HUES6 (cell line): ENCODE results near the gene KCNMA1.

ENCODE experiments used
- H3K27ac ChIP-seq: 2 replicates; pipeline ENCODE4 v1.7.0; 2013; ENCODE audit warnings: low read depth, mild to moderate bottlenecking, low read length, inconsistent platforms
- H3K27me3 ChIP-seq: 2 replicates; pipeline ENCODE4 v1.6.1; 2013; ENCODE audit warnings: low read length; ENCODE audit not compliant: control insufficient read depth, insufficient read depth
- H3K36me3 ChIP-seq: 2 replicates; pipeline ENCODE4 v1.6.1; 2013; ENCODE audit warnings: low read length; ENCODE audit not compliant: control insufficient read depth, insufficient read depth
- H3K4me1 ChIP-seq: 2 replicates; pipeline ENCODE4 v1.6.1; 2013; ENCODE audit warnings: low read length; ENCODE audit not compliant: control insufficient read depth, insufficient read depth
- H3K4me3 ChIP-seq: 2 replicates; pipeline ENCODE4 v1.5.1; 2013; ENCODE audit warnings: low read depth, low read length
- H3K9ac ChIP-seq: one replicate; pipeline ENCODE4 v1.6.1; 2013; ENCODE audit warnings: mild to moderate bottlenecking, low read length
- H3K9me3 ChIP-seq: 2 replicates; pipeline ENCODE4 v1.6.1; 2013; ENCODE audit warnings: low read depth, low read length; ENCODE audit not compliant: control insufficient read depth, insufficient read depth

The KCNMA1 gene

GRCh38 chr10:77424257-77424656 is 213.4 kb downstream of the KCNMA1 start:
- Histone ChIP-seq H3K4me1 (no peaks in the 10 kb centered on the region), H3K27ac (no peak overlapping the region), H3K4me3 (no peak overlapping the region), H3K36me3 (no peaks in the 10 kb centered on the region), H3K27me3 (no peaks in the 10 kb centered on the region), H3K9me3 (no peaks in the 10 kb centered on the region), H3K9ac (no peak overlapping the region)

GRCh38 chr10:77422491-77423338 is 214.9 kb downstream of the KCNMA1 start:
- H3K36me3 ChIP-seq = no peaks in the 10 kb centered on the region

DNA sequence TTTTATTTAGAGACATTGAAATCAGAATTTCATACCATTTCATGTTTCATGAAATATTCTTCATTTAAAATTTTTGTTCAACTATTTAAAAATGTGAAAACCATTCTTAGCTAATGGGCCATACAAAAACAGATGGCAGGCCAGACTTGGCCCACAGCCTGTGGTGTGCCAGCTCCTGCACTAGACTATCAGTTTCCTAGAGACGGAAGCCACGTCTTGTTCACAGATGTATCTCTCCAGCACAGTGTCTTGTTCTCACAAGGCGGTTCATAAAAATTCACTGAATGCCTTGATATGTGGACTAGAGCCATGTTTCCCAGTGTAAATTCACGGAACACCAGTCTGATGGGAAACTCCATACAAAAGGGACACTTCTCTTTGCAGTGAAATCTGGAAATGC is 216.0 kb downstream of the KCNMA1 start:
- Histone ChIP-seq H3K4me3 (no peak overlapping the region), H3K9ac (no peak overlapping the region), H3K9me3 (no peaks in the 10 kb centered on the region), H3K27me3 (no peaks in the 10 kb centered on the region), H3K36me3 (no peaks in the 10 kb centered on the region), H3K27ac (no peak overlapping the region), H3K4me1 (no peaks in the 10 kb centered on the region)

More at GRCh38 chr10:77422491-77423338, 214.9 kb downstream of the KCNMA1 start:
- no peak overlapping the region for H3K9ac ChIP-seq
- no peaks in the 10 kb centered on the region for H3K9me3 ChIP-seq
- no peaks in the 10 kb centered on the region for H3K4me1 ChIP-seq
- H3K27me3 ChIP-seq = no peaks in the 10 kb centered on the region
- H3K27ac ChIP-seq = no peak overlapping the region
- no peak overlapping the region for H3K4me3 ChIP-seq

GRCh38 chr10:77420947-77421523 is 216.6 kb downstream of the KCNMA1 start:
- Histone ChIP-seq H3K9me3 (no peaks in the 10 kb centered on the region), H3K27me3 (no peaks in the 10 kb centered on the region), H3K4me1 (no peaks in the 10 kb centered on the region), H3K4me3 (no peak overlapping the region), H3K9ac (no peak overlapping the region), H3K36me3 (no peaks in the 10 kb centered on the region), H3K27ac (no peak overlapping the region)

DNA sequence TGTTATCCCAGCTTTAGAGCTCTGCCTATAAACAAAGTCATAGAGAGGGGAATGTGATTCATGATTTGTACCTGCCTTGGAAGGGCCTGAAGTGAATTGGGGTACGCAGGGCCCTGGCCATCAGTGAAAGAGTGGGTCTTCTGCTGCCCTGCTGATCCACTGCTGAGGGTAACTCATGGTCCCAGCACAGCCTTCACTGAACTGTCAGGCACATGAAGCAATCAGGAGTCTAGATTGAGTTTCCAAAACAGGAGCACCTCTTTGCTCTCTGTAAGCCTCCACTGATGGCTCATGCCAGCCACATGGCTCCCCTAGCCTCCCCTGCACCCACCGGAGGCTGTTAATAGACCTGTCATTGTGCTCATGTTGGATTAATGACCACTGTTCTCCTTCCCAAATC is 217.6 kb downstream of the KCNMA1 start:
- Histone ChIP-seq H3K4me3 (no peak overlapping the region), H3K27ac (no peak overlapping the region), H3K4me1 (no peaks in the 10 kb centered on the region), H3K9ac (no peak overlapping the region), H3K9me3 (no peaks in the 10 kb centered on the region), H3K36me3 (no peaks in the 10 kb centered on the region), H3K27me3 (no peaks in the 10 kb centered on the region)

DNA sequence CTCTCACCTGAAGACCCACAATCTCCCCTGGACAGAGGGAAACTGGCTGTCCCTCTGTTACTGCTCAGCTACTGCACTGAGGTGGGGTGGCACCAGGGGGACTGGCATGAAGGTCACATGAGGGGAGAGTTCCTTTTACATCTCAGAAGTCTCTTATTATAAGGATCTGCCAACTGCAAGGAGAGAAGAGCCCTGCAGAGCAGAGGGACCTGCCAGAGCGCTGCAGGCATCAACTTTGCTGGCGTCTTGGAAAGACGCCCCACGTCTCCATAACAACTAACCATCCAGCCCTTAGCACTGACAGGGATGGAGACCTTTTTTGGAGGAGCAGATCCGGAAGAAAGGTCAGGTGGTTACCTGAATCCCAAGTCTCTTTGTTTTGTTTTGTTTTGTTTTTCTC is 218.6 kb downstream of the KCNMA1 start:
- Histone ChIP-seq H3K4me3 (no peak overlapping the region), H3K9ac (no peak overlapping the region), H3K36me3 (no peaks in the 10 kb centered on the region), H3K9me3 (no peaks in the 10 kb centered on the region), H3K4me1 (no peaks in the 10 kb centered on the region), H3K27ac (no peak overlapping the region), H3K27me3 (no peaks in the 10 kb centered on the region)

DNA sequence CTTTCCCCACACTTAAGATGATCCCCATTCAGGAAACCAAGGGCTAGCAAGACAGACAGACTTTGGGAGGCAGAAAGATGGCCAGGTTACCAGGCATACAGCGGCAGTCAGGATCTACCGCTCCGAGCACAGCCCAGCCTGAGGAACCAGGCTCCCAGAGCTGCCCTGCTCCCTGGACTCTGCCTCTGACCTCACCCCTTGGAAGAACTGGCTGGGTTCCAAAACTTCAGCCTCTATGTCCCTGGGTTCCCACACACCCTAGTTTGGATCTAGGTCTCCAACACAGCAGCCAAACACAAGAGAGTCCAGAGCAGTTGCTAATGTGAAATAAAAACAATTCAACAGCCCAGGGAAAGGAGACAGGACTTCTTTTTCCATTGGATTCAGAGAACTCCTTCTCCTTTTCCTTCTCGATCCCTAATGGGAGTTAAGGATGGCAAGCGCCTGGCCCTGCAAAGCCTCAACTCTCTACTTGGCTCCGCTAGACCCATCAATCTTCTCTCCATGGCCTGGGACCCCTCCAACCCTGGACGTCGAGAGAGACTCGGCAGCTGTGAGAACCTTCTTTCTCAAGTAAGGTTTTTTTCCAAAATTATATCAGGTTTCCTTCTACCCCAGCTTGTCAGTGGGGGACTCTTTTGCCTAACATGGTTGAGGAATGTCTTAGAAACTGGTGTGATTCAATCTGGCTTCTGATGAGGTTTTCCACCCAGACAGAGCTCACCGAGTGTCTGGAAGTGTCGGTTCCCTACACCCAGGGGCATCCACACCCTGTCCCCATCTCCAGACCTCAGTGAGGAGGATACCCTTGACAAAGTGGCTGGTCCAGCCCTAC is 219.6 kb downstream of the KCNMA1 start:
- H3K4me3 ChIP-seq = no peak overlapping the region
- H3K9me3 ChIP-seq = no peaks in the 10 kb centered on the region
- no peaks in the 10 kb centered on the region for H3K36me3 ChIP-seq
- no peak overlapping the region for H3K27ac ChIP-seq
- no peaks in the 10 kb centered on the region for H3K4me1 ChIP-seq
- no peaks in the 10 kb centered on the region; the same call in 1 of the 2 replicates for H3K27me3 ChIP-seq
- H3K9ac ChIP-seq = no peak overlapping the region

GRCh38 chr10:77417359-77417758 is 220.2 kb downstream of the KCNMA1 start:
- no peak overlapping the region for H3K4me3 ChIP-seq
- no peak overlapping the region for H3K9ac ChIP-seq
- H3K4me1 ChIP-seq = no peaks in the 10 kb centered on the region
- H3K36me3 ChIP-seq = no peaks in the 10 kb centered on the region
- no peaks in the 10 kb centered on the region; the same call in 1 of the 2 replicates for H3K27me3 ChIP-seq
- H3K27ac ChIP-seq = no peak overlapping the region
- H3K9me3 ChIP-seq = no peaks in the 10 kb centered on the region

DNA sequence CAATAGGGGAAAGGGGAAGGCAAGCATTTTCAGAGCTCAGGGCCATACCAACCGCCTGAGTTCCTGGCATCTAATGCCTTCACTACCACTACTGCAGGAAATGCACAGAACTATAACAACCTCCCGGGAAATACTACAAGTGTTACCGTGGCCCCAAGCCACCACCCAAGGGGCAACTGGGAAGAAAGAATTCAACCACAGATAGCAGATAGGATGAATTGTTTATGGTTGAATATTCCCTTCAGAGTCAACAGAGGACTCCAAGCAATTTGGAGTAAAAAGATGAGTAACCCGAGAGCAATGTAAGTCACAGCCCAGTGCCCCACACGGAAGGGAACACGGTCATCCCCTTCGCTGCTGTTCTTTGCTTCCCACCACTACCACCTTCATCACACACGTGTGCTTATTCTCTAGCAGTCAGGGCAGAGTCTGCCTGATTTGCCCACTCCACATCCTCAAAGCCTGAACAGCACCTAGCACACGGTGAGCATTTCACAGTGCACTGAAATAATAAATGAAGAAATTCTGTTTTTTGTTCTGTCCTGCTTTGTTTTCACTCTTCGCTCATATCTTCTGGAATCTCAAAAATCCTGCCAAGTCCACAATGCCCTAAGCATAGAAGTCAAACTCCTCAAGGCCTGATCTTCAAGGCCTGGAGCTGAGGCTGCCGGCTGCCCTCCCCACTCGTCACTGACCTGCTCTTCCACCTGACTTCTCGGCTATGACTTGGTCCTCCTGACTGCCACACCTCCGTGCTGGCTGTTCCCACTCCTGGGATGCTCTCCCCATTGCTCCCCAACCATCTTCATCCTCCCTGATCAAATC is 221.1 kb downstream of the KCNMA1 start:
- Histone ChIP-seq H3K9me3 (no peaks in the 10 kb centered on the region), H3K4me3 (no peak overlapping the region), H3K27me3 (no peaks in the 10 kb centered on the region; the same call in 1 of the 2 replicates), H3K27ac (no peak overlapping the region), H3K36me3 (no peaks in the 10 kb centered on the region), H3K9ac (no peak overlapping the region), H3K4me1 (no peaks in the 10 kb centered on the region)

DNA sequence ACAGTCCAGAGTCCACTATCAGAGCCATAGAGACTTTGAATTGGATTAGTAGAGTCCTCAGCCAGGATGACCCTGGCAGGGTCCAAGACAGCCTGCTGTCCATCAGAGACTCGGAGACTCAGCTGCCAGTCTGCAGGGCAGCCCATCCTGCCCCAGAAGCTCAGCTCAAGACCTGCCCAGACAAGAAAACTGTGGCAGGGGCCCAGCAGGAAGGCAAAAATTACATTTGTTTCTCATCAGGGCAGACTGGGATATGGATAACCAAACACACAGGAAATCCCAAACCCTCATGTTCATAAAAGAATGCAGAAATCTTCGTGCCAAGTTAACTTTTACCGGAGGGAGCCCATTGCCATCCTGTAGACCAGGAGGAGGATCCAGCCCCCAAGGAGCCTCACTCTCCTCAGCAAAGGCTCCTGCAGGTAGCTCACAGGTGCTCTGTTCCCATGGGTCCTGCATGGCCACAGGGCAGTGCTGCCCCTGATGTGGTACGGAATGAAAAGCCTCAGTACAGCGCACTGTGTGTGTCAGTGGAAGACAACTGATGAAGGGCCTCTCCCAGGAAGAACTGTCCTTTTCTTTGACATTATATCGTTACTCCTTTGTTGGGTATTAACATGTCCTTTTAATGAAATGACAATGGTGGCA is 222.2 kb downstream of the KCNMA1 start:
- no peak overlapping the region for H3K27ac ChIP-seq
- no peaks in the 10 kb centered on the region for H3K36me3 ChIP-seq
- no peaks in the 10 kb centered on the region for H3K4me1 ChIP-seq
- no peaks in the 10 kb centered on the region; the same call in 1 of the 2 replicates for H3K27me3 ChIP-seq
- H3K9ac ChIP-seq = no peak overlapping the region
- no peaks in the 10 kb centered on the region for H3K9me3 ChIP-seq
- H3K4me3 ChIP-seq = no peak overlapping the region
